HepG2 (cell line): ENCODE data around the gene ZMIZ2. TPM values are rescaled to one million over a fixed set of nuclear protein-coding genes. Genes with fewer than 3 reads are reported as not detected.

Experiments
- AKAP8 ChIP-seq: sonication (generic); formaldehyde crosslinking; IDR thresholded peaks from 2 replicates; pipeline ENCODE4 v1.5.1; 2020; ENCODE audit warnings: mild to moderate bottlenecking, missing genetic modification reagents
- ATF3 ChIP-seq: sonication (generic); formaldehyde crosslinking; IDR thresholded peaks from 2 replicates; pipeline ENCODE4 v1.4.0; 2020; ENCODE audit warnings: missing genetic modification reagents
- CENPT ChIP-seq: sonication (generic); formaldehyde crosslinking; IDR thresholded peaks from 2 replicates; pipeline ENCODE4 v1.8.0; 2022; ENCODE audit warnings: low read depth, mild to moderate bottlenecking, moderate library complexity, missing genetic modification reagents
- CREB3 ChIP-seq: sonication (generic); formaldehyde crosslinking; IDR thresholded peaks from 2 replicates; pipeline ENCODE4 v1.5.0; 2020; ENCODE audit warnings: missing genetic modification reagents
- CREBL2 ChIP-seq: sonication (generic); formaldehyde crosslinking; IDR thresholded peaks from 2 replicates; pipeline ENCODE4 v1.8.1; 2023; ENCODE audit warnings: missing genetic modification reagents, mild to moderate bottlenecking, borderline replicate concordance
- FLYWCH1 ChIP-seq: sonication (generic); formaldehyde crosslinking; IDR thresholded peaks from 2 replicates; pipeline ENCODE4 v1.8.1; 2023; ENCODE audit warnings: mild to moderate bottlenecking, missing genetic modification reagents
- FOXP1 ChIP-seq, 2 experiments: fragments of 450-650 bp in 1 of 2; IDR thresholded peaks; 2 replicates each; pipeline ENCODE4 v1.6.1; 2017 to 2018; ENCODE audit warnings: antibody characterized with exemption in 1 of 2
- GTF2F1 ChIP-seq: fragments of 150-350 bp; IDR thresholded peaks from 2 replicates; pipeline ENCODE4 v1.6.1; 2014; ENCODE audit warnings: low read length
- HNRNPUL1 ChIP-seq: fragments of 200-400 bp; formaldehyde crosslinking; IDR thresholded peaks from 2 replicates; pipeline ENCODE4 v1.6.1; 2017; ENCODE audit warnings: low read depth, mild to moderate bottlenecking, low read length, moderate library complexity
- MZF1 ChIP-seq: sonication (generic); formaldehyde crosslinking; IDR thresholded peaks from 2 replicates; pipeline ENCODE4 v1.8.1; 2023; ENCODE audit warnings: mild to moderate bottlenecking, missing genetic modification reagents, borderline replicate concordance
- NFRKB ChIP-seq: fragments of 450-650 bp; IDR thresholded peaks from 2 replicates; pipeline ENCODE4 v1.6.1; 2017
- NR2C2 ChIP-seq: sonication (generic); formaldehyde crosslinking; IDR thresholded peaks from 2 replicates; pipeline ENCODE4 v1.4.0; 2020; ENCODE audit warnings: missing genetic modification reagents, mild to moderate bottlenecking, moderate library complexity, borderline replicate concordance
- NR2F6 ChIP-seq, 2 experiments: IDR thresholded peaks; 2 replicates each; pipeline ENCODE4 v1.6.1; 2016; ENCODE audit warnings: antibody characterized with exemption in 1 of 2, mild to moderate bottlenecking in 1 of 2
- PCBP2 ChIP-seq: fragments of 200-400 bp; formaldehyde crosslinking; optimal IDR thresholded peaks from 2 replicates; pipeline ENCODE3; 2018; ENCODE audit warnings: low read length, low read depth; ENCODE audit not compliant: poor library complexity, severe bottlenecking
- RARG ChIP-seq: sonication (generic); formaldehyde crosslinking; IDR thresholded peaks from 2 replicates; pipeline ENCODE4 v1.4.0; 2020; ENCODE audit warnings: low read depth, mild to moderate bottlenecking, missing genetic modification reagents
- RCOR2 ChIP-seq: IDR thresholded peaks from 2 replicates; pipeline ENCODE4 v1.6.1; 2016; ENCODE audit warnings: missing biosample characterization, missing genetic modification reagents
- TEAD3 ChIP-seq: optimal IDR thresholded peaks from 2 replicates; pipeline ENCODE3; 2016; ENCODE audit warnings: borderline replicate concordance
- TFDP2 ChIP-seq: sonication (generic); formaldehyde crosslinking; IDR thresholded peaks from 2 replicates; pipeline ENCODE4 v1.4.0; 2020; ENCODE audit warnings: missing genetic modification reagents
- THYN1 ChIP-seq: sonication (generic); formaldehyde crosslinking; IDR thresholded peaks from 2 replicates; pipeline ENCODE4 v1.8.1; 2023; ENCODE audit warnings: low read depth, mild to moderate bottlenecking, moderate library complexity, missing genetic modification reagents, borderline replicate concordance
- TRIM24 ChIP-seq: sonication (generic); formaldehyde crosslinking; IDR thresholded peaks from 2 replicates; pipeline ENCODE4 v1.8.0; 2022; ENCODE audit warnings: mild to moderate bottlenecking, missing genetic modification reagents
- U2AF1 ChIP-seq: fragments of 200-400 bp; formaldehyde crosslinking; optimal IDR thresholded peaks from 2 replicates; pipeline ENCODE3; 2017; ENCODE audit warnings: mild to moderate bottlenecking, low read depth, low read length
- ZFP36L1 ChIP-seq: sonication (generic); formaldehyde crosslinking; IDR thresholded peaks from 2 replicates; pipeline ENCODE4 v1.8.0; 2022; ENCODE audit warnings: mild to moderate bottlenecking, missing genetic modification reagents, moderate library complexity
- ZNF20 ChIP-seq: sonication (generic); formaldehyde crosslinking; IDR thresholded peaks from 2 replicates; pipeline ENCODE4 v1.4.0; 2020; ENCODE audit warnings: mild to moderate bottlenecking, moderate library complexity, missing genetic modification reagents
- ZNF256 ChIP-seq: sonication (generic); formaldehyde crosslinking; conservative IDR thresholded peaks from 2 replicates; pipeline ENCODE4 v1.4.0; 2020; ENCODE audit warnings: missing genetic modification reagents
- ZNF274 ChIP-seq: sonication (generic); formaldehyde crosslinking; IDR thresholded peaks from 2 replicates; pipeline ENCODE4 v1.5.1; 2020; ENCODE audit warnings: mild to moderate bottlenecking, missing genetic modification reagents
- ZNF275 ChIP-seq: sonication (generic); formaldehyde crosslinking; IDR thresholded peaks from 2 replicates; pipeline ENCODE4 v1.8.0; 2022; ENCODE audit warnings: missing genetic modification reagents, mild to moderate bottlenecking, inconsistent platforms, borderline replicate concordance
- ZNF766 ChIP-seq: sonication (generic); formaldehyde crosslinking; IDR thresholded peaks from 2 replicates; pipeline ENCODE4 v1.5.0; 2020; ENCODE audit warnings: missing genetic modification reagents, borderline replicate concordance
- ZNF773 ChIP-seq: sonication (generic); formaldehyde crosslinking; IDR thresholded peaks from 2 replicates; pipeline ENCODE4 v1.4.0; 2020; ENCODE audit warnings: missing genetic modification reagents, borderline replicate concordance
- ZNF83 ChIP-seq: sonication (generic); formaldehyde crosslinking; IDR thresholded peaks from 2 replicates; pipeline ENCODE4 v1.4.0; 2020; ENCODE audit warnings: missing genetic modification reagents, mild to moderate bottlenecking, borderline replicate concordance
- ZNF891 ChIP-seq: sonication (generic); formaldehyde crosslinking; IDR thresholded peaks from 2 replicates; pipeline ENCODE4 v1.5.0; 2020; ENCODE audit warnings: mild to moderate bottlenecking, missing genetic modification reagents
- polyA plus RNA-seq, 8 experiments: library from polyadenylated mRNA; depleted of rRNA in 3 of 8; stranded (reverse) in 7 of 8; unstranded in 1 of 8; fragments of >200 nt; fragmentation: Illumina TruSeq in 4 of 8; extraction: Trizol in 4 of 8; gene quantifications; 2 replicates each; pipeline versions ENCODE4 v1.2.1 to v1.2.3, GENCODE V29; 2011 to 2016; ENCODE audit warnings: low read depth in 4 of 8, missing spikeins in 1 of 8, mixed read lengths in 1 of 8; ENCODE audit not compliant: insufficient read depth in 1 of 8
- total RNA-seq, 5 experiments: library from RNA; depleted of rRNA; stranded (reverse); fragments of >200 nt; fragmentation: Illumina TruSeq; extraction: Trizol; gene quantifications; 2 replicates each; pipeline ENCODE4 v1.2.3, GENCODE V29; 2016; ENCODE audit warnings: low read depth in 1 of 5

ZMIZ2 gene
- total and polyA plus RNA-seq, 2 of the 13 experiments (the other 11 are each of a cell fraction or from before 2014, with no cell fraction given): 4.9 to 7.9 TPM

- TF ChIP-seq CREB3 (CRISPR knock-in tag) (no peak), NFRKB (no peak), ZNF275 (CRISPR knock-in tag) (no peak), GTF2F1 (no peak), FLYWCH1 (CRISPR knock-in tag) (no peak), ZFP36L1 (CRISPR knock-in tag) (no peak; the same call in 1 of the 2 replicates), TRIM24 (CRISPR knock-in tag) (no peak), TEAD3 (CRISPR knock-in tag) (peak; percentile 17), ZNF274 (no peak), NR2F6 (IDR thresholded peaks at IDR 0.05) (no peak), NR2F6 (CRISPR knock-in tag; IDR thresholded peaks at IDR 0.05) (no peak), ZNF256 (CRISPR knock-in tag) (no peak), THYN1 (CRISPR knock-in tag) (no peak), RCOR2 (CRISPR knock-in tag) (0 out of 2 replicates have a peak, but pooled peaks have one; percentile 29), MZF1 (CRISPR knock-in tag) (no peak), FOXP1 (IDR thresholded peaks at IDR 0.05) (peak; percentile 92), FOXP1 (CRISPR knock-in tag; IDR thresholded peaks at IDR 0.05) (peak; percentile 97), AKAP8 (CRISPR knock-in tag) (no peak), ZNF766 (no peak), ZNF773 (CRISPR knock-in tag) (no peak), ZNF20 (no peak), HNRNPUL1 (no peak), RARG (no peak), ATF3 (CRISPR knock-in tag) (no peak), ZNF83 (no peak), TFDP2 (CRISPR knock-in tag) (no peak), ZNF891 (no peak), NR2C2 (CRISPR knock-in tag) (no peak; the same call in 1 of the 2 replicates), PCBP2 (no peak), CREBL2 (CRISPR knock-in tag) (no peak), CENPT (CRISPR knock-in tag) (no peak), U2AF1 (no peak)
Observed at GRCh38 chr7:44808914-44809393, 60.3 kb downstream of the ZMIZ2 start (continued).
